Measurements from ENCODE around the gene PIEZO1. TPM values are rescaled to one million over a fixed set of nuclear protein-coding genes. Genes with fewer than 3 reads are reported as not detected.

The PIEZO1 gene
- total and polyA plus RNA-seq, 11 donors: 14.2 to 59.7 (median 31.2) TPM

- 94 to 98% (median 96%) methylated on average over 24 of the region's 24 CpGs for WGBS, 4 donors
- H3K36me3 ChIP-seq: peaks cover 0 to 48% (median 13%) of the 10 kb centered on the region in 9 donors
- ATAC-seq: no peak
Observed at GRCh38 chr16:88822281-88823040, 37.4 kb upstream of the PIEZO1 start.

GRCh38 chr16:88821168-88821850, 36.3 kb upstream of the PIEZO1 start:
- intact Hi-C loops (cut with DNase I): no loop called here
- Histone ChIP-seq H3K4me3 (no peak overlapping the region), H3K4me1 (no peaks in the 10 kb centered on the region), H3K27me3 (no peaks in the 10 kb centered on the region), H3K27ac (no peak overlapping the region), H3K36me3 (peaks cover 0 to 41% (median 13%) of the 10 kb centered on the region in 9 donors), H3K9me3 (no peaks in the 10 kb centered on the region)
- DNase-seq (no peak), ATAC-seq (no peak)
- no peak for TF ChIP-seq POLR2A (IDR thresholded peaks at IDR 0.05)
- WGBS, 4 donors: 85 to 98% (median 90%) methylated on average over 6 to 22 of the region's 22 CpGs

More at GRCh38 chr16:88822281-88823040, 37.4 kb upstream of the PIEZO1 start:
- no peak for DNase-seq
- intact Hi-C loops (cut with DNase I): no loop called here
- no peaks in the 10 kb centered on the region for H3K9me3 ChIP-seq
- no peak overlapping the region for H3K4me3 ChIP-seq
- H3K27ac ChIP-seq: no peak overlapping the region
- H3K4me1 ChIP-seq: no peaks in the 10 kb centered on the region
- no peaks in the 10 kb centered on the region for H3K27me3 ChIP-seq
- no peak for TF ChIP-seq CTCF (IDR thresholded peaks at IDR 0.05)
- no peak for TF ChIP-seq POLR2A (IDR thresholded peaks at IDR 0.05)

- H3K9me3 ChIP-seq: no peaks in the 10 kb centered on the region
- intact Hi-C loops (cut with DNase I): no loop called here
- no peaks in the 10 kb centered on the region for H3K4me1 ChIP-seq
- H3K4me3 ChIP-seq: no peak overlapping the region
- 79 to 92% (median 89%) methylated on average over 13 to 20 of the region's 20 CpGs for WGBS, 4 donors
- H3K36me3 ChIP-seq: peaks cover 0 to 37% (median 13%) of the 10 kb centered on the region in 9 donors
- TF ChIP-seq CTCF (IDR thresholded peaks at IDR 0.05): no peak
- TF ChIP-seq POLR2A (IDR thresholded peaks at IDR 0.05): no peak
- H3K27me3 ChIP-seq: no peaks in the 10 kb centered on the region
- H3K27ac ChIP-seq: no peak overlapping the region
- no peak for ATAC-seq
- no peak for DNase-seq
Observed at GRCh38 chr16:88820385-88821025, 35.5 kb upstream of the PIEZO1 start.

GRCh38 chr16:88819126-88819525, 34.1 kb upstream of the PIEZO1 start:
- Histone ChIP-seq H3K4me1 (no peaks in the 10 kb centered on the region), H3K9me3 (no peaks in the 10 kb centered on the region), H3K27me3 (no peaks in the 10 kb centered on the region), H3K4me3 (no peak overlapping the region), H3K27ac (no peak overlapping the region), H3K36me3 (peaks cover 0 to 32% (median 6%) of the 10 kb centered on the region in 9 donors)
- TF ChIP-seq POLR2A (IDR thresholded peaks at IDR 0.05) (no peak), CTCF (IDR thresholded peaks at IDR 0.05) (no peak)
- intact Hi-C loops (cut with DNase I): loop anchor here in 8 of 10 donors (5.0 to 10.0 kb wide), 8 partner anchors 46 to 396 kb away; partner anchors contain the start of genes ACSF3 (in 3 of the 8), PABPN1L (in 1 of the 8) and ZNF778 (in 1 of the 8)
- ATAC-seq: no peak
- no peak for DNase-seq
- WGBS, 4 donors: 85 to 90% (median 87%) methylated on average over 14 to 16 of the region's 16 CpGs

All from heart left ventricle (tissue), 16 donors.